ENCODE measurements around the gene FAM3D. TPM values are rescaled to one million over a fixed set of nuclear protein-coding genes. Genes with fewer than 3 reads are reported as not detected.

The FAM3D gene
- polyA plus RNA-seq, 1 of the 3 experiments (the other 2 are of a cell fraction): not detected

- TF ChIP-seq TEAD4 (IDR thresholded peaks at IDR 0.05; ENCODE audit: borderline replicate concordance, insufficient read depth): no peak
- TF ChIP-seq, protein P1, sequence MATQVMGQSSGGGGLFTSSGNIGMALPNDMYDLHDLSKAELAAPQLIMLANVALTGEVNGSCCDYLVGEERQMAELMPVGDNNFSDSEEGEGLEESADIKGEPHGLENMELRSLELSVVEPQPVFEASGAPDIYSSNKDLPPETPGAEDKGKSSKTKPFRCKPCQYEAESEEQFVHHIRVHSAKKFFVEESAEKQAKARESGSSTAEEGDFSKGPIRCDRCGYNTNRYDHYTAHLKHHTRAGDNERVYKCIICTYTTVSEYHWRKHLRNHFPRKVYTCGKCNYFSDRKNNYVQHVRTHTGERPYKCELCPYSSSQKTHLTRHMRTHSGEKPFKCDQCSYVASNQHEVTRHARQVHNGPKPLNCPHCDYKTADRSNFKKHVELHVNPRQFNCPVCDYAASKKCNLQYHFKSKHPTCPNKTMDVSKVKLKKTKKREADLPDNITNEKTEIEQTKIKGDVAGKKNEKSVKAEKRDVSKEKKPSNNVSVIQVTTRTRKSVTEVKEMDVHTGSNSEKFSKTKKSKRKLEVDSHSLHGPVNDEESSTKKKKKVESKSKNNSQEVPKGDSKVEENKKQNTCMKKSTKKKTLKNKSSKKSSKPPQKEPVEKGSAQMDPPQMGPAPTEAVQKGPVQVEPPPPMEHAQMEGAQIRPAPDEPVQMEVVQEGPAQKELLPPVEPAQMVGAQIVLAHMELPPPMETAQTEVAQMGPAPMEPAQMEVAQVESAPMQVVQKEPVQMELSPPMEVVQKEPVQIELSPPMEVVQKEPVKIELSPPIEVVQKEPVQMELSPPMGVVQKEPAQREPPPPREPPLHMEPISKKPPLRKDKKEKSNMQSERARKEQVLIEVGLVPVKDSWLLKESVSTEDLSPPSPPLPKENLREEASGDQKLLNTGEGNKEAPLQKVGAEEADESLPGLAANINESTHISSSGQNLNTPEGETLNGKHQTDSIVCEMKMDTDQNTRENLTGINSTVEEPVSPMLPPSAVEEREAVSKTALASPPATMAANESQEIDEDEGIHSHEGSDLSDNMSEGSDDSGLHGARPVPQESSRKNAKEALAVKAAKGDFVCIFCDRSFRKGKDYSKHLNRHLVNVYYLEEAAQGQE (IDR thresholded peaks at IDR 0.05; ENCODE audit: low read depth, low read length): no peak
- TF ChIP-seq POLR2AphosphoS5 (IDR thresholded peaks at IDR 0.05; ENCODE audit: low read depth, low read length): no peak
- TF ChIP-seq, protein P2, sequence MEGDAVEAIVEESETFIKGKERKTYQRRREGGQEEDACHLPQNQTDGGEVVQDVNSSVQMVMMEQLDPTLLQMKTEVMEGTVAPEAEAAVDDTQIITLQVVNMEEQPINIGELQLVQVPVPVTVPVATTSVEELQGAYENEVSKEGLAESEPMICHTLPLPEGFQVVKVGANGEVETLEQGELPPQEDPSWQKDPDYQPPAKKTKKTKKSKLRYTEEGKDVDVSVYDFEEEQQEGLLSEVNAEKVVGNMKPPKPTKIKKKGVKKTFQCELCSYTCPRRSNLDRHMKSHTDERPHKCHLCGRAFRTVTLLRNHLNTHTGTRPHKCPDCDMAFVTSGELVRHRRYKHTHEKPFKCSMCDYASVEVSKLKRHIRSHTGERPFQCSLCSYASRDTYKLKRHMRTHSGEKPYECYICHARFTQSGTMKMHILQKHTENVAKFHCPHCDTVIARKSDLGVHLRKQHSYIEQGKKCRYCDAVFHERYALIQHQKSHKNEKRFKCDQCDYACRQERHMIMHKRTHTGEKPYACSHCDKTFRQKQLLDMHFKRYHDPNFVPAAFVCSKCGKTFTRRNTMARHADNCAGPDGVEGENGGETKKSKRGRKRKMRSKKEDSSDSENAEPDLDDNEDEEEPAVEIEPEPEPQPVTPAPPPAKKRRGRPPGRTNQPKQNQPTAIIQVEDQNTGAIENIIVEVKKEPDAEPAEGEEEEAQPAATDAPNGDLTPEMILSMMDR (IDR thresholded peaks at IDR 0.05): no peak
- no peak for TF ChIP-seq FOSL2 (IDR thresholded peaks at IDR 0.05; ENCODE audit: borderline replicate concordance, low read depth)
- TF ChIP-seq, protein P3, sequence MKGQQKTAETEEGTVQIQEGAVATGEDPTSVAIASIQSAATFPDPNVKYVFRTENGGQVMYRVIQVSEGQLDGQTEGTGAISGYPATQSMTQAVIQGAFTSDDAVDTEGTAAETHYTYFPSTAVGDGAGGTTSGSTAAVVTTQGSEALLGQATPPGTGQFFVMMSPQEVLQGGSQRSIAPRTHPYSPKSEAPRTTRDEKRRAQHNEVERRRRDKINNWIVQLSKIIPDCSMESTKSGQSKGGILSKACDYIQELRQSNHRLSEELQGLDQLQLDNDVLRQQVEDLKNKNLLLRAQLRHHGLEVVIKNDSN (IDR thresholded peaks at IDR 0.05; ENCODE audit: borderline replicate concordance, low read depth): no peak
- TF ChIP-seq, protein P4, sequence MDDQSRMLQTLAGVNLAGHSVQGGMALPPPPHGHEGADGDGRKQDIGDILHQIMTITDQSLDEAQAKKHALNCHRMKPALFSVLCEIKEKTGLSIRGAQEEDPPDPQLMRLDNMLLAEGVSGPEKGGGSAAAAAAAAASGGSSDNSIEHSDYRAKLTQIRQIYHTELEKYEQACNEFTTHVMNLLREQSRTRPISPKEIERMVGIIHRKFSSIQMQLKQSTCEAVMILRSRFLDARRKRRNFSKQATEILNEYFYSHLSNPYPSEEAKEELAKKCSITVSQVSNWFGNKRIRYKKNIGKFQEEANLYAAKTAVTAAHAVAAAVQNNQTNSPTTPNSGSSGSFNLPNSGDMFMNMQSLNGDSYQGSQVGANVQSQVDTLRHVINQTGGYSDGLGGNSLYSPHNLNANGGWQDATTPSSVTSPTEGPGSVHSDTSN (IDR thresholded peaks at IDR 0.05): no peak
- TF ChIP-seq TCF12 (IDR thresholded peaks at IDR 0.05): no peak
- TF ChIP-seq FOXJ3 (CRISPR knock-in tag; IDR thresholded peaks at IDR 0.05): no peak
- no peak for TF ChIP-seq IRF3 (IDR thresholded peaks at IDR 0.05; ENCODE audit: low read depth, low read length)
- no peak for TF ChIP-seq MEF2A (IDR thresholded peaks at IDR 0.05; ENCODE audit: borderline replicate concordance, low read depth)
- TF ChIP-seq CHD2 (IDR thresholded peaks at IDR 0.05; ENCODE audit: low read length, partially characterized antibody): no peak
- TF ChIP-seq GATA2 (CRISPR knock-in tag; IDR thresholded peaks at IDR 0.05): no peak
- no peak for TF ChIP-seq FOXM1 (IDR thresholded peaks at IDR 0.05; ENCODE audit: low read depth)
- no peak for TF ChIP-seq GABPA (IDR thresholded peaks at IDR 0.05; ENCODE audit: low read depth)
- TF ChIP-seq NFIC (IDR thresholded peaks at IDR 0.05; ENCODE audit: borderline replicate concordance): no peak
- TF ChIP-seq TAF1 (IDR thresholded peaks at IDR 0.05; ENCODE audit: borderline replicate concordance, low read depth, low read length): no peak
- no peak for TF ChIP-seq MAX (IDR thresholded peaks at IDR 0.05; ENCODE audit: low read depth)
- no peak for TF ChIP-seq RXRA (IDR thresholded peaks at IDR 0.05; ENCODE audit: borderline replicate concordance, low read depth)
- no peak for TF ChIP-seq RFX5 (IDR thresholded peaks at IDR 0.05; ENCODE audit: low read length)
- no peak overlapping the region for H3K4me2 ChIP-seq
- no peaks in the 10 kb centered on the region for H4K20me1 ChIP-seq (ENCODE audit: insufficient read depth)
- H3K9me2 ChIP-seq: no peaks in the 10 kb centered on the region
- DNase-seq: no peak
- no peaks in the 10 kb centered on the region for H3K4me1 ChIP-seq (ENCODE audit: control insufficient read depth in 1 of 2, insufficient read depth in 2 of 2, low read depth in 1 of 2, low read length in 1 of 2)
- CTCF ChIA-PET: interaction anchor here (0.7 to 1.6 kb wide), 5 partner anchors 12 to 37 kb away, joined by 3 to 4 read pairs (median 4); no protein-coding TSS in a partner anchor
- POLR2A ChIA-PET: no interaction called here
- no peaks in the 10 kb centered on the region for H3K36me3 ChIP-seq (replicated peaks in 1 of 2; ENCODE audit: control insufficient read depth in 1 of 2, insufficient read depth in 2 of 2, low read length in 1 of 2)
- no peak overlapping the region for H3K4me3 ChIP-seq (ENCODE audit: low read depth in 2 of 2, low read length in 1 of 2)
- H3K79me2 ChIP-seq (ENCODE audit: insufficient read depth): no peaks in the 10 kb centered on the region
- H3K27me3 ChIP-seq (ENCODE audit: insufficient read depth): peaks cover 10% of the 10 kb centered on the region; the same call in 1 of the 2 replicates
- H2AFZ ChIP-seq (ENCODE audit: low read depth): no peak overlapping the region
- no peak overlapping the region for H3K27ac ChIP-seq (ENCODE audit: low read depth in 2 of 2, low read length in 1 of 2)
- no peaks in the 10 kb centered on the region for H3K9me3 ChIP-seq
- H3F3A ChIP-seq (replicated peaks; ENCODE audit: insufficient read depth): no peaks in the 10 kb centered on the region
- no peak overlapping the region for H3K9ac ChIP-seq
These were observed 63.0 kb downstream of the FAM3D start for GRCh38 chr3:58603606-58604005.

All from SK-N-SH (cell line).